ENCODE data around the gene CBL.
A peak's percentile ranks its signal among the peaks of the same experiment; 100 is the strongest.

The CBL gene

GRCh38 chr11:119335091-119335654 lies 129.0 kb downstream of the CBL start:
- DNase-seq = no peak

- DNase-seq = no peak
These were observed 129.8 kb downstream of the CBL start for GRCh38 chr11:119335655-119336543.

- no peak for DNase-seq
These were observed 130.8 kb downstream of the CBL start for GRCh38 chr11:119336744-119337469.

- no peak for DNase-seq
These were observed 131.6 kb downstream of the CBL start for GRCh38 chr11:119337581-119338317.

- DNase-seq = peak in 3 of 4 experiments; percentile 23 to 53 (median 25)
These were observed 132.3 kb downstream of the CBL start for GRCh38 chr11:119338318-119338890.

- no peak for DNase-seq
These were observed 132.9 kb downstream of the CBL start for GRCh38 chr11:119338965-119339588.

GRCh38 chr11:119339589-119340334 lies 133.6 kb downstream of the CBL start:
- DNase-seq = peak in 2 of 4 experiments; percentile 21 to 22

GRCh38 chr11:119340335-119341221 lies 134.4 kb downstream of the CBL start, which contains the start of gene C1QTNF5:
TSS of gene C1QTNF5 (minus strand) at chr11:119340883. CDS start at chr11:119340397, 486 bp downstream.
- DNase-seq = no peak

GRCh38 chr11:119341222-119342022 lies 135.3 kb downstream of the CBL start:
- DNase-seq = no peak

- DNase-seq = no peak
These were observed 135.8 kb downstream of the CBL start for GRCh38 chr11:119342023-119342300.

GRCh38 chr11:119342362-119343130 lies 136.4 kb downstream of the CBL start:
- DNase-seq = no peak

- no peak for DNase-seq
These were observed 137.6 kb downstream of the CBL start for GRCh38 chr11:119343726-119344125.

GRCh38 chr11:119344291-119345010 lies 138.3 kb downstream of the CBL start:
- DNase-seq = no peak

- DNase-seq = no peak
These were observed 139.5 kb downstream of the CBL start for GRCh38 chr11:119345685-119346084.

- DNase-seq = no peak
These were observed 140.5 kb downstream of the CBL start, which contains the start of gene MFRP for GRCh38 chr11:119346605-119347004. TSS of gene MFRP (minus strand) at chr11:119346705. CDS start at chr11:119346513, 192 bp downstream.

GRCh38 chr11:119347242-119347641 lies 141.1 kb downstream of the CBL start:
- DNase-seq = no peak

- DNase-seq = no peak
These were observed 141.9 kb downstream of the CBL start for GRCh38 chr11:119347940-119348605.

Data from activated naive CD4-positive, alpha-beta T cell (primary cell).